Stimulated activated CD4-positive, alpha-beta T cell treated with anti-CD3 and anti-CD28 coated beads, Interleukin-4, amount 100 ng/mL, for 1 hour (primary cell): ENCODE data around the gene MRPL55.
A peak's percentile ranks its signal among the peaks of the same experiment; 100 is the strongest.

Source experiments
- DNase-seq: peaks from one replicate; pipeline ENCODE4 v3.0.0-alpha.2; 2020

Gene MRPL55

GRCh38 chr1:228066416-228066815 lies 42.7 kb downstream of the MRPL55 start:
- no peak for DNase-seq

GRCh38 chr1:228065543-228066347 lies 43.4 kb downstream of the MRPL55 start:
- no peak for DNase-seq

GRCh38 chr1:228064741-228065542 lies 44.2 kb downstream of the MRPL55 start:
- no peak for DNase-seq

- DNase-seq, result no peak
Observed at GRCh38 chr1:228064296-228064695, 44.8 kb downstream of the MRPL55 start.

- no peak for DNase-seq
Observed at GRCh38 chr1:228063251-228064191, 45.6 kb downstream of the MRPL55 start.

DNA sequence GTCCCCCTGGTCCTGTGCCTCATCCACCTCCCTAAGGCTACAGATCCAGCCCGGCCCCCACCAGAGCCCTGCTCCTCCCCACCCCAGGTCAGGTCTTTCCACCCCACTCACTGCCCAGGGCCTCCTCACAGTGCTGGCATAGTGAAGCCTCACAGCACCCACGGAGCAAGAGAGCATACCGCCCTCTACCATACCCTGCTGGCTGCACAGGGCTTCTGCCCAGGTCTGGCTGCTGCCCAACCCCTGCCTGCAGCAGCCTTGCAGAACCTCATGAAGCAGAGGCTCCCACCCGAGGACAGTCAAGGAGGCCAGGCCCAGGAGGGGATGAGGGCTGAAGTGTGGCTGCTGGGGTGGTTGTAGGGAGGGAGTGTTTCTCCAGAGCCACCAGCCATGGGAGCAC lies 46.3 kb downstream of the MRPL55 start:
- no peak for DNase-seq

DNA sequence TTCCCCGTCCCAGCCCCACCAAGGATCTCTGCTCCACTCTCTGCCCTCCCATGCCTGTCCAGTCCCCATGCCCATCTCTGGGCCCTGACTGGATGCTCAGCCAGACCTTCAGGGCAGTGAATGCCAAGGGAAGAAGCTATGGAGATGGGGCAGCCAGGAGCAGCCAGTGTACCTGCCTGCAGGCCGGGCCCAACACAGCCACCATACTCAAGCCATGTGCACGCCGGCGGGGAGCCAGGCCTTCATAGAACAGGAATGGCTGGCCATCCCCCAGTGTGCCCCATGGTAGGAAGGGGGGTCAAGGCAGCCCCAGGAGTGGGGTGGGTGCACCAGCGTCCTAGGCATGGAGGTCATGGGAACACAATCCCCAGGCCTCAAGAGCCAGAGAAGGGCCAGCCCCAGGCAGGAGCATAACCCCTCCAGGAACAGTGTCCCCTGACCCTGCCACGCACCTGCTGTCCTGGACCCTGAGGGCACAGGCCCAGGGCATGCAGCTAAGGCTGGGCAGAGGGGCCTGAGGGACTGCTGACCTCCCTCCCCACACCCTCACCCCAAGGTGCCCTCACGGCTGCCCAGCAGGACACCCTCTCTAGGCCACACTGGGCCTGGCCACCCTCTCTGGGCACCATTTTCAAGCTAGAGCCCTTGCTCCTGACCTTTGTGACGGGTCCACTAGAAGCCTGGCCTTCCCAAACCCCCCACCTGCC lies 46.9 kb downstream of the MRPL55 start:
- DNase-seq, result no peak

GRCh38 chr1:228061411-228062084 lies 47.6 kb downstream of the MRPL55 start:
- DNase-seq, result no peak

DNA sequence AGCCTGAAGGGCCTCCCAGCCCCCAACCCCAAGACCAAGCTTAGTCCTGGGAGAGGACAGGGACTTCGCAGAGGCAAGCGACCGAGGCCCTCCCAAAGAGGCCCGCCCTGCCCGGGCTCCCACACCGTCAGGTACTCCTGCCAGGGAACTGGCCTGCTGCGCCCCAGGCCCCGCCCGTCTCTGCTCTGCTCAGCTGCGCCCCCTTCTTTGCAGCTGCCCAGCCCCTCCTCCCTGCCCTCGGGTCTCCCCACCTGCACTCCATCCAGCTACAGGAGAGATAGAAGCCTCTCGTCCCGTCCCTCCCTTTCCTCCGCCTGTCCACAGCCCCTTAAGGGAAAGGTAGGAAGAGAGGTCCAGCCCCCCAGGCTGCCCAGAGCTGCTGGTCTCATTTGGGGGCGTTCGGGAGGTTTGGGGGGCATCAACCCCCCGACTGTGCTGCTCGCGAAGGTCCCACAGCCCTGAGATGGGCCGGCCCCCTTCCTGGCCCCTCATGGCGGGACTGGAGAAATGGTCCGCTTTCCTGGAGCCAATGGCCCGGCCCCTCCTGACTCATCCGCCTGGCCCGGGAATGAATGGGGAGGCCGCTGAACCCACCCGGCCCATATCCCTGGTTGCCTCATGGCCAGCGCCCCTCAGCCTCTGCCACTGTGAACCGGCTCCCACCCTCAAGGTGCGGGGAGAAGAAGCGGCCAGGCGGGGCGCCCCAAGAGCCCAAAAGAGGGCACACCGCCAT lies 48.5 kb downstream of the MRPL55 start:
- no peak for DNase-seq

GRCh38 chr1:228059634-228060457 lies 49.3 kb downstream of the MRPL55 start:
- peak; percentile 66 for DNase-seq

DNA sequence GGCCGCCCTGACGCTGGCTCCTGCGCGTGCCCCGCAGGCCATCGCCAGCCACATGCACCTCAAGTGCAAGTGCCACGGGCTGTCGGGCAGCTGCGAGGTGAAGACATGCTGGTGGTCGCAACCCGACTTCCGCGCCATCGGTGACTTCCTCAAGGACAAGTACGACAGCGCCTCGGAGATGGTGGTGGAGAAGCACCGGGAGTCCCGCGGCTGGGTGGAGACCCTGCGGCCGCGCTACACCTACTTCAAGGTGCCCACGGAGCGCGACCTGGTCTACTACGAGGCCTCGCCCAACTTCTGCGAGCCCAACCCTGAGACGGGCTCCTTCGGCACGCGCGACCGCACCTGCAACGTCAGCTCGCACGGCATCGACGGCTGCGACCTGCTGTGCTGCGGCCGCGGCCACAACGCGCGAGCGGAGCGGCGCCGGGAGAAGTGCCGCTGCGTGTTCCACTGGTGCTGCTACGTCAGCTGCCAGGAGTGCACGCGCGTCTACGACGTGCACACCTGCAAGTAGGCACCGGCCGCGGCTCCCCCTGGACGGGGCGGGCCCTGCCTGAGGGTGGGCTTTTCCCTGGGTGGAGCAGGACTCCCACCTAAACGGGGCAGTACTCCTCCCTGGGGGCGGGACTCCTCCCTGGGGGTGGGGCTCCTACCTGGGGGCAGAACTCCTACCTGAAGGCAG lies 50.0 kb downstream of the MRPL55 start:
- DNase-seq, result peak; percentile 39

DNA sequence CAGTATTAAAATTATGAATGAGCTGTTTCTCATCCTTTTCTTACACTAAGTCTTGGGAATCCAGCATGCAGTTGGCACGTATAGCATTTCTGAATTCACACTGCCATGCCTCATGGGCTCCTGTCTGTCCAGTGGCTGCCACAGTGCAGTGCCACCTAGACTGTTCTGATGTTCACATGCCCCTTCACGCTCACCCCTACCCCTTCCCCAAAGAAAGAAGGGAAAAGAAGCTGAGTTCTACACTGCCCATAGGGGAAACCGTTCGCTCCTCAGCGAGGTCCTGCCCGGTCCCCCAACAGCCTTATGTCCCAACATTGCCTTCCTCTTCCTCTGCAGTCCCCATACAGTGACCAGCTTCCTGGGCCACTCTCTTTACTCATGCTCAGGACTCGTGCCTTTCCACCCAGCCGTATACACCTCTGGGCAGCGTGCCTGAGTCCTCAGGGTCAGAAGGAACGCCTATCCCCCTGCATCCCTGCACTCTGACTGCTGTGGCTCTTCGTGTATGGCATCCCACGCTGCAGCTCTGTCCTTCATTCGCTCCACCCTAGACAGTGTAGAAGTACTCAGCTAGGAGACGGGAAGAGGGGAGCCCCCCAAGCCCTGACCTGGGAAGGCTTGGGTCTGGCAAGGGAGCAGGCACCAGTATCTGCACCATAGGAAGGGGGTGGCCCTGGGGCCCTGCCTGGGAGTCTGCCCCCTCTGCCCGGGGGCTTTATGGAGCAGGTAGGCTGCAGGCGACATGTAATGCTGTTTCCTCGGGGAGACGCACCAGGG lies 50.7 kb downstream of the MRPL55 start:
- no peak for DNase-seq
